Fibroblast of lung (primary cell): ENCODE data around the gene RNF217.

ENCODE experiments used
- CTCF ChIP-seq, 2 donors: IDR thresholded peaks in 1 of 2; conservative IDR thresholded peaks in 1 of 2; 1 replicate in 1 of 2; 2 replicates in 1 of 2; pipeline ENCODE4 v1.5.1; 2011 to 2012; ENCODE audit warnings: low read length in 2 of 2, control low read depth in 1 of 2, inconsistent platforms in 1 of 2, low read depth in 1 of 2, mild to moderate bottlenecking in 1 of 2
- EZH2 ChIP-seq: IDR thresholded peaks from 2 replicates; pipeline ENCODE4 v1.5.1; 2012; ENCODE audit warnings: low read length, control low read depth, mild to moderate bottlenecking; ENCODE audit errors: missing control alignments

GRCh38 chr6:125025164-125025854 is 63.1 kb downstream of the RNF217 start:
- TF ChIP-seq CTCF (conservative IDR thresholded peaks at IDR 0.05 in 1 of 2, IDR thresholded peaks at IDR 0.05 in 1 of 2; ENCODE audit: low read depth in 1 of 2, low read length in 2 of 2), result no peak
- no peak for TF ChIP-seq EZH2
